Mesenchymal stem cell (in vitro differentiated cells and primary cell): ENCODE results near the gene EVA1B.
A peak's percentile ranks its signal among the peaks of the same experiment; 100 is the strongest.

ENCODE experiments used
- DNase-seq: peaks from one replicate; pipeline ENCODE4 v3.0.0-alpha.2; 2013
- H2AFZ ChIP-seq: one replicate; pipeline ENCODE4 v1.6.1; 2013; ENCODE audit warnings: low read depth, mild to moderate bottlenecking, control low read depth, inconsistent platforms, low read length, moderate library complexity
- H2AK5ac ChIP-seq: 2 replicates; pipeline ENCODE4 v1.6.1; 2013; ENCODE audit warnings: low read length, moderate library complexity, mild to moderate bottlenecking, inconsistent platforms; ENCODE audit not compliant: severe bottlenecking
- H2BK120ac ChIP-seq: one replicate; pipeline ENCODE4 v1.6.1; 2013; ENCODE audit warnings: low read depth, mild to moderate bottlenecking, inconsistent platforms, low read length, moderate library complexity
- H2BK12ac ChIP-seq, 2 experiments: one replicate each; pipeline ENCODE4 v1.6.1; 2013; ENCODE audit warnings: inconsistent platforms in 2 of 2, low read length in 2 of 2, mild to moderate bottlenecking in 2 of 2, moderate library complexity in 2 of 2, control low read depth in 1 of 2
- H2BK15ac ChIP-seq: one replicate; pipeline ENCODE4 v1.6.1; 2013; ENCODE audit warnings: mild to moderate bottlenecking, low read depth, inconsistent platforms; ENCODE audit not compliant: poor library complexity, severe bottlenecking
- H2BK5ac ChIP-seq: 2 replicates; pipeline ENCODE4 v1.6.1; 2013; ENCODE audit warnings: low read depth, mild to moderate bottlenecking, low read length, control low read depth, inconsistent platforms; ENCODE audit not compliant: poor library complexity, severe bottlenecking
- H3K14ac ChIP-seq, 2 experiments: one replicate each; pipeline ENCODE4 v1.6.1; 2013; ENCODE audit warnings: inconsistent platforms in 2 of 2, low read length in 2 of 2, control low read depth in 1 of 2, mild to moderate bottlenecking in 1 of 2, moderate library complexity in 1 of 2
- H3K18ac ChIP-seq, 2 experiments: one replicate each; pipeline ENCODE4 v1.6.1; 2013; ENCODE audit warnings: inconsistent platforms in 2 of 2, low read length in 2 of 2, control low read depth in 1 of 2, low read depth in 1 of 2, mild to moderate bottlenecking in 1 of 2
- H3K23ac ChIP-seq, 2 experiments: one replicate each; pipeline ENCODE4 v1.6.1; 2013; ENCODE audit warnings: inconsistent platforms in 2 of 2, low read length in 2 of 2, mild to moderate bottlenecking in 2 of 2, moderate library complexity in 2 of 2, control low read depth in 1 of 2
- H3K27ac ChIP-seq: 2 replicates; pipeline ENCODE4 v1.5.1; 2013; ENCODE audit warnings: mild to moderate bottlenecking, moderate library complexity, low read length, control low read depth, inconsistent platforms; ENCODE audit not compliant: poor library complexity, severe bottlenecking
- H3K27me3 ChIP-seq, 2 experiments: 2 replicates each; pipeline versions ENCODE4 v1.6.1 to v1.7.0; 2013; ENCODE audit warnings: low read length in 2 of 2, mild to moderate bottlenecking in 2 of 2, moderate library complexity in 2 of 2, control low read depth in 1 of 2, inconsistent platforms in 1 of 2; ENCODE audit not compliant: control insufficient read depth in 1 of 2, insufficient read depth in 1 of 2
- H3K36me3 ChIP-seq, 2 experiments: 2 replicates each; pipeline versions ENCODE4 v1.6.1 to v1.7.0; 2013; ENCODE audit warnings: low read length in 2 of 2, control low read depth in 1 of 2, inconsistent platforms in 1 of 2, low read depth in 1 of 2, mild to moderate bottlenecking in 1 of 2; ENCODE audit not compliant: insufficient read depth in 2 of 2, control insufficient read depth in 1 of 2
- H3K4ac ChIP-seq, 2 experiments: one replicate each; pipeline ENCODE4 v1.6.1; 2013; ENCODE audit warnings: inconsistent platforms in 2 of 2, low read length in 2 of 2, mild to moderate bottlenecking in 2 of 2, moderate library complexity in 2 of 2, control low read depth in 1 of 2, low read depth in 1 of 2
- H3K4me1 ChIP-seq: 2 replicates; pipeline ENCODE4 v1.6.1; 2013; ENCODE audit warnings: low read depth, low read length, control low read depth; ENCODE audit not compliant: control insufficient read depth, insufficient read depth
- H3K4me2 ChIP-seq: 2 replicates; pipeline ENCODE4 v1.6.1; 2013; ENCODE audit warnings: low read length, mild to moderate bottlenecking, inconsistent platforms; ENCODE audit not compliant: poor library complexity, severe bottlenecking
- H3K4me3 ChIP-seq, 2 experiments: 2 replicates each; pipeline versions ENCODE4 v1.5.1 to v1.7.0; 2013; ENCODE audit warnings: low read length in 2 of 2, mild to moderate bottlenecking in 2 of 2, control low read depth in 1 of 2, low read depth in 1 of 2; ENCODE audit not compliant: insufficient read depth in 1 of 2
- H3K79me1 ChIP-seq: replicated peaks from 2 replicates; pipeline ENCODE4 v1.6.1; 2013; ENCODE audit warnings: mild to moderate bottlenecking, control low read depth, low read length, inconsistent platforms; ENCODE audit not compliant: poor library complexity, severe bottlenecking
- H3K9ac ChIP-seq: 2 replicates; pipeline ENCODE4 v1.7.0; 2013; ENCODE audit warnings: mild to moderate bottlenecking, low read length, moderate library complexity
- H3K9me3 ChIP-seq: 2 replicates; pipeline ENCODE4 v1.7.0; 2013; ENCODE audit warnings: mild to moderate bottlenecking, low read length; ENCODE audit not compliant: control insufficient read depth
- H4K8ac ChIP-seq: one replicate; pipeline ENCODE4 v1.6.1; 2013; ENCODE audit warnings: inconsistent platforms, mild to moderate bottlenecking, low read length, moderate library complexity
- H4K91ac ChIP-seq: one replicate; pipeline ENCODE4 v1.6.1; 2013; ENCODE audit warnings: mild to moderate bottlenecking, low read length, inconsistent platforms
- WGBS: methylation state at CpG from one replicate; pipeline ENCODE4 v1.1.7; 2013; ENCODE audit warnings: mixed read lengths; 5-methylcytosine and 5-hydroxymethylcytosine counted together

The EVA1B gene

DNA sequence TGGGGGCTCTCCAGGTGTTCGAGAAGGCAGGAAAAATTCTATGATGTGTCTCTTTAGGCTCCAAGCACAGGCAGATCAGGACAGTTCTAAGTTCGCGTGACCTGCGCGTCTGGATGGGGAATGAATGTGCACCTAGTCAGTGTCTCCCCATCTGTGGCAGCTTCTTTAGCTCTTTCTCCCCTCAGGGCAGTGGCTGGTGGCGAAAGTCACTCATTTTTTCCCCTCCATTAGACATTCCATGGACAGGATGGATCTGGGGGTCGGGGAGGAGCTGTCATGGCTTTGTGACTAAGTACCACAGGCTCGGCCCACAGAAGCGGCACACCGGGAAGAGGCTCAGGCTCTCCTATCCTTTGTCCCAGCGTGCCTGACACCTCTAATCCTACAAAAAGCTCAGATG, 31.0 kb upstream of the EVA1B start:
- H3K27me3 ChIP-seq: no peaks in the 10 kb centered on the region
- H3K36me3 ChIP-seq: peaks cover 64 to 77% of the 10 kb centered on the region in 2 experiments
- H3K9me3 ChIP-seq: no peaks in the 10 kb centered on the region
- no peak overlapping the region for H2BK120ac ChIP-seq
- no peak overlapping the region for H4K91ac ChIP-seq
- H3K23ac ChIP-seq: no peak overlapping the region
- H3K14ac ChIP-seq: no peak overlapping the region
- H2AK5ac ChIP-seq: no peak overlapping the region
- no peak overlapping the region for H4K8ac ChIP-seq
- no peak overlapping the region for H2AFZ ChIP-seq
- H2BK5ac ChIP-seq: no peak overlapping the region
- H3K4ac ChIP-seq: no peak overlapping the region
- H3K18ac ChIP-seq: peak overlapping the region in 1 of 2 experiments; percentile 35
- no peak overlapping the region for H3K27ac ChIP-seq
- H3K4me3 ChIP-seq: no peak overlapping the region
- peak overlapping the region; percentile 45 for H2BK15ac ChIP-seq
- no peak for DNase-seq
- no peak overlapping the region for H3K4me2 ChIP-seq
- H3K9ac ChIP-seq: no peak overlapping the region
- no peak overlapping the region for H2BK12ac ChIP-seq
- WGBS: 87% methylated on average over 9 of the region's 11 CpGs
- peaks cover 26% of the 10 kb centered on the region for H3K79me1 ChIP-seq
- H3K4me1 ChIP-seq: peaks cover 42% of the 10 kb centered on the region

DNA sequence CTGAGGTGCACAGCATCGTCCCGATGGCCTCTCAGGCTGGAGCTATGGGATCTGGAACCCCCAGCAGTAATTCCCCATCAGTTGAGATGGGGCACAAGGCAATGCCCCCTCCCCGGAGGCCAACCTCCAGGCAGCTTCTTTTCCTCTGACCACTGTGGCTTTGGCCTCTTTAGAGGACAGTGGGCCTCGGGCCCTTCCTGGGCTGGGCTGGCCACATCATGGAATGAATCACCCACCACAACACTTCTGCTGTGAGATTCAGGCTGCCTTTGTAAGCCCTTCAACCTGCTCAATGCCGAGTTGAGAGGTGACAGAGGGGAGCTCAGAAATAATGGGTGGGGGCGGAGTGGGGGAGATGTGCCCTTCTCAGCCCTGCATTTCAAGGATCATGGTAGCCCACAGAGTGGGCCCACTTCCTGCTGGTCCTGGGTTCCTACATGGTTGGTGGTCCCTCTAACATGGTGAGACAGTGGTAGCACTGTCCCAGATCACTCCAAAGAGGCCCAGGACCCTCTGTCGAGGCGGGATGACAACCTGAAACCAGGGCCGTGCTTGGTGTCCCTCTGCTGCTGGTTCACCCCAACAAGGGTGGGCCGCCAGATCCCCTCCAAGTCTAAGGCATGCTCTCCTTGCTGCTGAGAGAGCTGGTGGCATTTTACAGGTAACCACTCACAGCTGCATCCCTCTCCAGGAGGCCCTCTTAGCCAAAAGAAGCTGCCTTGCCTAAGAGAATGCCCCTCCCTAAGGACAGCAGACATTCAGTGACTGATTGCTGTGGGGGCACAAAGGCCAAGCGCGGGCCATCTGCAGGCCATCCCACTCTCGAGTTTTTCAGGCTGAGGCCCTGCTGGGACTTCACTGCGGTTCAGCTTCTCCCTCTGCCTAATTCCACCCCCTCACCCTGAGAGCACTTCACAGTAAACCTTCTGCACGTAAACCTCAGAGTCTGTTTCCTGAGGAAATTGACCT, 29.7 kb upstream of the EVA1B start:
- Histone ChIP-seq H3K27ac (peak overlapping the region; percentile 96), H2AFZ (no peak overlapping the region), H2BK15ac (peak overlapping the region; percentile 52), H3K4me3 (peak overlapping the region in 1 of 2 experiments; percentile 12), H3K4ac (peak overlapping the region; percentile 7 to 52), H3K4me1 (peaks cover 52% of the 10 kb centered on the region), H3K36me3 (peaks cover 59 to 76% of the 10 kb centered on the region in 2 experiments), H3K79me1 (peaks cover 25% of the 10 kb centered on the region), H3K27me3 (no peaks in the 10 kb centered on the region), H4K91ac (peak overlapping the region; percentile 93), H2AK5ac (peak overlapping the region; percentile 58), H3K9me3 (no peaks in the 10 kb centered on the region), H3K18ac (peak overlapping the region; percentile 9 to 86), H2BK5ac (no peak overlapping the region), H2BK120ac (peak overlapping the region; percentile 51), H3K4me2 (no peak overlapping the region), H2BK12ac (peak overlapping the region; percentile 81 to 85), H4K8ac (peak overlapping the region; percentile 49), H3K23ac (peak overlapping the region in 1 of 2 experiments; percentile 57), H3K9ac (peak overlapping the region; percentile 80), H3K14ac (peak overlapping the region in 1 of 2 experiments; percentile 73)
- 60% methylated on average over 15 of the region's 15 CpGs for WGBS
- peak; percentile 83 for DNase-seq

DNA sequence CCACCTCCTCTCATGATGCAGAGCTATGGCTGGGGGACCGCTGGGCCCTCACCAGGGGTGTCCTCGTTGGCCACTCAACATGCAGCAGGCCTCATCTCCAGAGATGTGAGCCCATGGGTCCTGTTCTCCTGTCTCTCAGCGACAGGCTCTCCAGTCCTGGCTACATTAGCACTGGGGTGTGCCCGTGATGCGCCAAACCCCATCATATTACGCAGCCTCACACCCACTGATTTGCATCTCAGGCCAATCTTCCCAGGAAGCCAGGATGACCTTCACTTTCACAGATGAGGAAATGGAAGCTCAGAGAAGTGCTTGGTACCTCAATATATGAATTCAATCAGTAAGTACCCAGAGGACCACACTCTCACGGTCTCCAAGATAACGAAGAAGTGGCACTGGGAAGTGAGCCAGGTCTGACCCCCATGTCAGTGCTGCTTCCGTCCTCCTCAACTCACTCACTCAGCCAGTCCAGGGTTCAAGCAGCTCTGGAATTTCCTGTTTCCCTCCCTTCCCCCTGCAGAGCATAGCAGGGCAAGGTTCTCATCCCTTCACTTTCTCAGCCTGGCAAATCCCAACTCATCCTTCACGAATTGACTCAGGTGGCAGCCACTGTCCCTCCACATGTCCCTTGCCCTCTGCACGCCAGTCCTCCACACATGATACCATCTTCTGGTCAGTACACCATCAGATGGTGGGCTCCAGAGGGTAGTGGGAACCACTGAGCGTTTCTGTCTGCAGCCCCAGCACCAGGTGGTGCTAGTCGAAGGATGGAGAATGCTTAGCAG, 28.9 kb upstream of the EVA1B start:
- DNase-seq: peak; percentile 47
- Histone ChIP-seq H3K79me1 (peaks cover 25% of the 10 kb centered on the region), H4K91ac (peak overlapping the region; percentile 93), H4K8ac (peak overlapping the region; percentile 84), H3K9ac (peak overlapping the region; percentile 80), H3K36me3 (peaks cover 57 to 77% of the 10 kb centered on the region in 2 experiments), H3K4me3 (peak overlapping the region in 1 of 2 experiments; percentile 1), H3K4me1 (peaks cover 52% of the 10 kb centered on the region), H2AFZ (no peak overlapping the region), H3K27ac (peak overlapping the region; percentile 96), H2BK12ac (peak overlapping the region; percentile 34 to 54), H3K23ac (peak overlapping the region in 1 of 2 experiments; percentile 57), H3K18ac (peak overlapping the region; percentile 79 to 86), H2BK120ac (peak overlapping the region; percentile 93), H3K27me3 (no peaks in the 10 kb centered on the region), H3K4ac (peak overlapping the region; percentile 52 to 61), H3K14ac (peak overlapping the region in 1 of 2 experiments; percentile 28), H3K9me3 (no peaks in the 10 kb centered on the region), H3K4me2 (no peak overlapping the region), H2AK5ac (peak overlapping the region; percentile 27), H2BK15ac (peak overlapping the region; percentile 76), H2BK5ac (peak overlapping the region; percentile 2)
- 56% methylated on average over 13 of the region's 13 CpGs for WGBS
